H9 (cell line): ENCODE data around the gene NUMBL. TPM values are rescaled to one million over a fixed set of nuclear protein-coding genes. Genes with fewer than 3 reads are reported as not detected.

Source experiments
- DNase-seq: peaks from one replicate; pipeline ENCODE4 v3.0.0-alpha.2; 2017
- H2AFZ ChIP-seq: one replicate; pipeline ENCODE4 v1.6.1; 2013; ENCODE audit warnings: mild to moderate bottlenecking, low read length, control low read depth, moderate library complexity
- H2AK5ac ChIP-seq: 2 replicates; pipeline ENCODE4 v1.6.1; 2013; ENCODE audit warnings: low read length, control low read depth, mixed read lengths; ENCODE audit not compliant: insufficient read length
- H2BK120ac ChIP-seq: one replicate; pipeline ENCODE4 v1.6.1; 2013; ENCODE audit warnings: low read depth, mild to moderate bottlenecking, low read length, control low read depth, inconsistent platforms; ENCODE audit not compliant: poor library complexity, severe bottlenecking
- H2BK12ac ChIP-seq: 2 replicates; pipeline ENCODE4 v1.6.1; 2013; ENCODE audit warnings: low read length, control low read depth, mixed read lengths, low read depth; ENCODE audit not compliant: insufficient read length
- H2BK15ac ChIP-seq: 2 replicates; pipeline ENCODE4 v1.6.1; 2013; ENCODE audit warnings: low read depth, low read length, control low read depth
- H2BK20ac ChIP-seq: one replicate; pipeline ENCODE4 v1.6.1; 2013; ENCODE audit warnings: low read depth, mild to moderate bottlenecking, low read length, control low read depth, inconsistent platforms; ENCODE audit not compliant: poor library complexity, severe bottlenecking
- H2BK5ac ChIP-seq: 2 replicates; pipeline ENCODE4 v1.6.1; 2013; ENCODE audit warnings: low read length, control low read depth, mixed read lengths; ENCODE audit not compliant: insufficient read length
- H3K14ac ChIP-seq: 2 replicates; pipeline ENCODE4 v1.6.1; 2013; ENCODE audit warnings: low read length, control low read depth; ENCODE audit not compliant: insufficient read depth
- H3K18ac ChIP-seq: 2 replicates; pipeline ENCODE4 v1.6.1; 2013; ENCODE audit warnings: low read depth, mild to moderate bottlenecking, mixed read lengths, low read length, control low read depth; ENCODE audit not compliant: insufficient read length
- H3K23ac ChIP-seq: 2 replicates; pipeline ENCODE4 v1.6.1; 2013; ENCODE audit warnings: low read length, control low read depth, mixed read lengths, low read depth; ENCODE audit not compliant: insufficient read length
- H3K23me2 ChIP-seq: 2 replicates; pipeline ENCODE4 v1.6.1; 2013; ENCODE audit warnings: low read depth, mild to moderate bottlenecking, mixed read lengths, low read length, control low read depth; ENCODE audit not compliant: insufficient read length, poor library complexity, severe bottlenecking
- H3K27ac ChIP-seq: 2 replicates; pipeline ENCODE4 v1.5.1; 2013; ENCODE audit warnings: low read length, control low read depth, mixed read lengths, low read depth; ENCODE audit not compliant: insufficient read length
- H3K27me3 ChIP-seq: 2 replicates; pipeline ENCODE4 v1.6.1; 2013; ENCODE audit warnings: low read length, control low read depth, inconsistent platforms; ENCODE audit not compliant: insufficient read depth
- H3K4ac ChIP-seq: 2 replicates; pipeline ENCODE4 v1.6.1; 2013; ENCODE audit warnings: low read depth, mild to moderate bottlenecking, control low read depth, inconsistent platforms, low read length, moderate library complexity
- H3K4me1 ChIP-seq: 2 replicates; pipeline ENCODE4 v1.6.1; 2013; ENCODE audit warnings: low read length, control low read depth, inconsistent platforms; ENCODE audit not compliant: insufficient read depth
- H3K4me2 ChIP-seq: 2 replicates; pipeline ENCODE4 v1.6.1; 2013; ENCODE audit warnings: low read length, control low read depth, mixed read lengths; ENCODE audit not compliant: insufficient read length, insufficient read depth
- H3K56ac ChIP-seq: 2 replicates; pipeline ENCODE4 v1.6.1; 2013; ENCODE audit warnings: low read depth, mild to moderate bottlenecking, mixed read lengths, low read length, control low read depth; ENCODE audit not compliant: insufficient read length
- H3K79me1 ChIP-seq: 2 replicates; pipeline ENCODE4 v1.6.1; 2013; ENCODE audit warnings: low read depth, mild to moderate bottlenecking, moderate library complexity, low read length, control low read depth, inconsistent platforms; ENCODE audit not compliant: insufficient read depth, poor library complexity, severe bottlenecking
- H3K79me2 ChIP-seq: 2 replicates; pipeline ENCODE4 v1.6.1; 2013; ENCODE audit warnings: low read length, control low read depth, inconsistent platforms; ENCODE audit not compliant: insufficient read depth
- H3K9ac ChIP-seq: 2 replicates; pipeline ENCODE4 v1.6.1; 2013; ENCODE audit warnings: low read length, control low read depth, mixed read lengths; ENCODE audit not compliant: insufficient read length; ENCODE audit errors: extremely low read depth
- H3K9me3 ChIP-seq: one replicate; pipeline ENCODE4 v1.6.1; 2013; ENCODE audit warnings: low read depth, low read length, inconsistent platforms; ENCODE audit not compliant: control insufficient read depth
- H3T11ph ChIP-seq: one replicate; pipeline ENCODE4 v1.6.1; 2013; ENCODE audit warnings: mild to moderate bottlenecking, low read length, control low read depth, inconsistent platforms
- H4K20me1 ChIP-seq: one replicate; pipeline ENCODE4 v1.6.1; 2013; ENCODE audit not compliant: control insufficient read depth, insufficient read length, insufficient read depth
- H4K5ac ChIP-seq: 2 replicates; pipeline ENCODE4 v1.6.1; 2013; ENCODE audit warnings: low read depth, mild to moderate bottlenecking, mixed read lengths, low read length, control low read depth; ENCODE audit not compliant: insufficient read length
- H4K8ac ChIP-seq: replicated peaks from 2 replicates; pipeline ENCODE4 v1.6.1; 2013; ENCODE audit warnings: low read length, control low read depth, mixed read lengths, low read depth; ENCODE audit not compliant: insufficient read length
- H4K91ac ChIP-seq: 2 replicates; pipeline ENCODE4 v1.6.1; 2013; ENCODE audit warnings: low read depth, mild to moderate bottlenecking, moderate library complexity, mixed read lengths, low read length, control low read depth; ENCODE audit not compliant: insufficient read length
- H3K27ac Mint-ChIP-seq, 3 experiments: 2 replicates in 2 of 3; 3 replicates in 1 of 3; pipeline ENCODE4 v1.8.0; 2020 to 2021; ENCODE audit warnings: mixed read lengths in 3 of 3, mild to moderate bottlenecking in 1 of 3, moderate library complexity in 1 of 3
- H3K27me3 Mint-ChIP-seq: 2 replicates; pipeline ENCODE4 v1.8.0; 2021; ENCODE audit warnings: low read depth, mild to moderate bottlenecking, moderate library complexity, mixed read lengths
- H3K36me3 Mint-ChIP-seq, 3 experiments: 2 replicates in 2 of 3; 3 replicates in 1 of 3; pipeline ENCODE4 v1.8.0; 2020 to 2021; ENCODE audit warnings: low read depth in 3 of 3, mixed read lengths in 3 of 3; ENCODE audit not compliant: insufficient read depth in 1 of 3
- H3K4me1 Mint-ChIP-seq, 2 experiments: 2 replicates each; pipeline ENCODE4 v1.8.0; 2020; ENCODE audit warnings: mixed read lengths in 2 of 2
- H3K4me3 Mint-ChIP-seq, 2 experiments: 2 replicates in 1 of 2; 3 replicates in 1 of 2; pipeline ENCODE4 v1.8.0; 2020 to 2021; ENCODE audit warnings: mild to moderate bottlenecking in 2 of 2, mixed read lengths in 2 of 2, moderate library complexity in 1 of 2
- H3K9me3 Mint-ChIP-seq, 2 experiments: 2 replicates in 1 of 2; 3 replicates in 1 of 2; pipeline ENCODE4 v1.8.0; 2020; ENCODE audit warnings: mild to moderate bottlenecking in 2 of 2, mixed read lengths in 2 of 2, moderate library complexity in 1 of 2
- WGBS: extraction: QIAGEN DNeasy Blood & Tissue Kit; methylation state at CpG from one replicate; pipeline ENCODE4 v1.1.7; 2013; ENCODE audit warnings: missing lambda C conversion rate, low lambda C conversion rate, mixed read lengths; ENCODE audit not compliant: insufficient read length; ENCODE audit errors: extremely low coverage; 5-methylcytosine and 5-hydroxymethylcytosine counted together
- total RNA-seq: library from RNA; stranded (reverse); gene quantifications from 2 replicates; pipeline ENCODE4 v1.2.1, GENCODE V29; 2021
- TF ChIP-seq, protein P1 (sequence below): fragments of 200-600 bp; sonication (generic); conservative IDR thresholded peaks from 3 replicates; pipeline ENCODE4 v1.8.0; 2021; ENCODE audit warnings: antibody characterized with exemption, mild to moderate bottlenecking

NUMBL gene
- total RNA-seq, 1 experiment from 2014 or later, result 34.5 TPM

DNA sequence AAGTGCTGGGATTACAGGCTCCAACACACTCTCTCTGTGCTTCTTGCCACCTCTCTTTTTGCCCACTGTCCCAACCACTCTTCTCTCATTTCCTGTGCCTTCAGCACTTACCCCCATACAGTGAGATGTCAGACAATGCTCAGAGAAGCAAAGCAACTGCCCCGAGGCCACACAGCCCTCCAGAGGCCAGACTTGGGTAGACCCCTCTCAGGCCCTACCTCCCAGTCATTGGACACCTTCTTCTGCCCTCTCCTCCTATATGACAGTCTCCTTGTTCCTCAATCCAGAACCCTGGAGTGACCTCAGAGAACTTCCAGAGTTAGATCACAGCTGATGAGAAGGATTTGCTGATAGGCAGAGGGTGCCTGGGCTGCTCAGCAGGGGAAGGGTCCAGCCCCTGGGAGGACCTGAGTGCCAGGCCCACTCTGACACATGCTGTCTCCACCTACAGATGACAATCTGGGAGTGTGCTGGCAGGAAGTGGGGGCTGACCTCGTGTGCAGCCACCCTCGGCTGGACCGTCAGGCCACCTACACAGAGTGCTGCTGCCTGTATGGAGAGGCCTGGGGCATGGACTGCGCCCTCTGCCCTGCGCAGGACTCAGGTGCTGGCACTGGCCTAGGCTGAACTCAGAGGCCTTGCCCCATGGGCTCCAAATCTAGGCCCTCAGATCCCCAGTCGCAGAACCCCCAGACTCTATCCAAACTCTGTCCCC is 64.9 kb downstream of the NUMBL start:
- Histone ChIP-seq H2BK15ac (no peak overlapping the region), H4K20me1 (no peaks in the 10 kb centered on the region), H2BK20ac (no peak overlapping the region), H3K9me3 (no peaks in the 10 kb centered on the region), H3K27ac (no peak overlapping the region), H2BK12ac (no peak overlapping the region), H3K18ac (no peak overlapping the region), H4K5ac (no peak overlapping the region), H4K91ac (no peak overlapping the region), H3K4me2 (no peak overlapping the region), H2BK120ac (no peak overlapping the region), H3K14ac (no peak overlapping the region), H3K79me1 (no peaks in the 10 kb centered on the region), H2BK5ac (no peak overlapping the region), H3K9ac (no peak overlapping the region), H3K4me1 (no peaks in the 10 kb centered on the region), H3K79me2 (no peaks in the 10 kb centered on the region), H3K4ac (no peak overlapping the region), H3T11ph (no peak overlapping the region), H2AK5ac (no peak overlapping the region), H4K8ac (no peak overlapping the region), H2AFZ (no peak overlapping the region), H3K23me2 (no peaks in the 10 kb centered on the region), H3K56ac (no peak overlapping the region), H3K23ac (no peak overlapping the region), H3K27me3 (no peaks in the 10 kb centered on the region)
- no peaks in the 10 kb centered on the region for H3K27me3 Mint-ChIP-seq
- TF ChIP-seq, protein P1, sequence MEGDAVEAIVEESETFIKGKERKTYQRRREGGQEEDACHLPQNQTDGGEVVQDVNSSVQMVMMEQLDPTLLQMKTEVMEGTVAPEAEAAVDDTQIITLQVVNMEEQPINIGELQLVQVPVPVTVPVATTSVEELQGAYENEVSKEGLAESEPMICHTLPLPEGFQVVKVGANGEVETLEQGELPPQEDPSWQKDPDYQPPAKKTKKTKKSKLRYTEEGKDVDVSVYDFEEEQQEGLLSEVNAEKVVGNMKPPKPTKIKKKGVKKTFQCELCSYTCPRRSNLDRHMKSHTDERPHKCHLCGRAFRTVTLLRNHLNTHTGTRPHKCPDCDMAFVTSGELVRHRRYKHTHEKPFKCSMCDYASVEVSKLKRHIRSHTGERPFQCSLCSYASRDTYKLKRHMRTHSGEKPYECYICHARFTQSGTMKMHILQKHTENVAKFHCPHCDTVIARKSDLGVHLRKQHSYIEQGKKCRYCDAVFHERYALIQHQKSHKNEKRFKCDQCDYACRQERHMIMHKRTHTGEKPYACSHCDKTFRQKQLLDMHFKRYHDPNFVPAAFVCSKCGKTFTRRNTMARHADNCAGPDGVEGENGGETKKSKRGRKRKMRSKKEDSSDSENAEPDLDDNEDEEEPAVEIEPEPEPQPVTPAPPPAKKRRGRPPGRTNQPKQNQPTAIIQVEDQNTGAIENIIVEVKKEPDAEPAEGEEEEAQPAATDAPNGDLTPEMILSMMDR, result no peak
- DNase-seq, result no peak
- no peak overlapping the region for H3K27ac Mint-ChIP-seq
- H3K4me3 Mint-ChIP-seq, result no peak overlapping the region
- H3K9me3 Mint-ChIP-seq, result peaks cover 0 to 3% of the 10 kb centered on the region in 2 experiments; a peak in 3 of 5 replicates
- H3K4me1 Mint-ChIP-seq, result peaks cover 19 to 25% of the 10 kb centered on the region in 2 experiments
- H3K36me3 Mint-ChIP-seq, result peaks cover 32 to 74% (median 63%) of the 10 kb centered on the region in 3 experiments; a peak in 6 of 7 replicates
- no CpG with 5 or more reads among the region's 7 CpGs for WGBS
